HG03095 (cell line): ENCODE results near the gene GATA2.

ENCODE experiments used
- ATAC-seq: cut with Tn5 transposase; IDR thresholded peaks from one replicate; pipeline ENCODE4 v1.9.1; 2021; ENCODE audit warnings: moderate library complexity; ENCODE audit not compliant: unreplicated experiment

The GATA2 gene

DNA sequence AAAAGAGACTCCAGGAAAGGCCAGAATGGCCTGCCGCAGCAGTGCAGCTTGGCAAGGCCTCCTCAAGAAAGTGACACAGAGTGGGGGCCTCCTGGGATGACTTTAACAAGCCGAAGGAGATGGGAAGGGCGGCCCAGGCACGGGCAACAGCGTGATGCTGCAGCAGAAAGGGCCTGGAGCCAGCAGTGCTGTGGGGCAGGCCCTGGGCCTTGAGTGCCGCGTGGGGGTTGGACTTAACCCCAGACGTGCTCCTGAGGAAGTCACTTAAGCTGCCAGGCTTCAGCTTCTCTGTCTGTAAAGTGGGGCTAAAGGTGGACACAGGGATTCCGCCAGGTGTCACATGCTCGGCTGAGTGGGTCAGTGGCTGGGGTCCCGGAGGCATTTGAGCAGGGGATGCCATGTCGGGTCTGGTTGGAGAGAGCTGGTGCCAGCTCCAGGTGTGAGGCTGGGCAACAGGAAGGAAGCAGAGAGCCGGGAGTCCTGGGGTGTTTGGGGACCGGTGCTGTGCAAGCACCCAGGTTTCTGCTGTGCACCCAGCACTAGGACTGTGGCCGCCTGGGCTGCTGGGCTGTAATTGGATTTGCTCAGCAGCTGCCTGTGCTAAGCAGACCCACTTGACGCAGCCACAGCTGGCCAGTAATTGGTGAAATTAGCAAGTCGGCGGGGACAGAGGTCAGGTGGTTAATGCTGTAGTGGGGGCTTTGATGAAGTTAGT lies 34.1 kb downstream of the GATA2 start:
- no peak for ATAC-seq

DNA sequence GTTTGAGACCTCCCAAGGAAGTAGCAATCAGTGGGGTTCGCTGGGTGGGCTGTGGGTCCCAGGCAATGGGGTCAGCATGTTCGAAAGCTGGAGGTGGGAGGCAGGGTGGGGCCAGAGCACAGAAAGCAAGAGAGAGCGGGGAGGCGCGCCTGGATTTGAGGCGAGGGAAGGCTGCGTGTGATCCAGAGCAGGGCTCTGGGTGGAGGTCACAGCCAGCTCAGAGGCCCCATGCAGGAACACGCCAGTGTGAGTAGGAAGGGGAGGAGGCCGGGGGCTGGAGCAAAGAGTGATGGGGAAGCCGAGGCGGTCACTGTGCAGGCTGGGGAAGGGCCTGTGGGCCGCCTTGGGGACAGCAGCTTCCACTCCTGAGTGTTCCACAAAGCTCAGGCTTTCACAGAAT lies 35.1 kb downstream of the GATA2 start:
- no peak for ATAC-seq

DNA sequence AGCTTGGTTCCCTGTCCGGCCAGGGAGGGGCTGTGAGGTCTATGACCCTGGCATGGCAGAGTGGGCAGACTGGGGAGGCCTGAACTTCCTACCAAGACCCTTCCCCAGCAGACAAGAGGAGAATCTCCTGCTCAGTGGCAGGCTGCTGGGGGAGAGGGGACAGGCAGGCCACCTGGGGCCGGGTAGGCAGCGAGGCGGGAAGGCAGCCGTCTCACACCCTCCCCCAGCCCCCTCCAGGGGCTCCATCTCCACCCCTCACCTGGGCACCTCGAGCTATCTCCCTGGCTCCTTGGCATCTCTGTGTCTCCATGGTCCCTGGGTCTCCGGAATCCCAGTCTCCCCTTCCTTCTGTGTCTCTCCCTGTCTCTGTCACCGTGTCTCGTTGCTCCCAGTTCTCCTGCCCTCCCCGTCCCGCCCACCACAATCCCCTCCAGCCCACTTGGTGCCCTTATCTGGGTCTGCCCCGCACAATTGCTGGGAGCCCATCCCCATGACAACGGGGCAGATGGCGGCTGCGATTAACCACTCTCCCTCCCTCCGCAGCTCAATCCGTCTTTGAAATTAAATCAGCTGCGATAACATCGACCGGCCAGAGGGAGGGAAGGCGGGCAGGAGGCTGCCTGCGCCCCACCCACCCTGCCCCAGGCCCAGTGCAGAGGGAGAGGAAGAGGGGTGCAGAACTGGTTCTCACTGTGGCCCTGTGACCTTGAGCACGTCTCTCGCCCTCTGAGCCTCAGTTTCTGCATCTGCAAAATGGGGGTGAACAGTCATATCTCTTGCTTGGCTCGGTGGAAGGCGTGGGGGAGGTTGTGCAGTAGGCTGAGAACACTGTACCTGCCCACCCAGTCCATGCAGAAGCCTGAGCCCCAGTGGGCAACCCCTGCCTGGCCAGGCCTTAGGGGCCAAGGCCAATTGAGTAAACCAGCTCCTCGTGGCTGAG lies 36.0 kb downstream of the GATA2 start:
- no peak for ATAC-seq

DNA sequence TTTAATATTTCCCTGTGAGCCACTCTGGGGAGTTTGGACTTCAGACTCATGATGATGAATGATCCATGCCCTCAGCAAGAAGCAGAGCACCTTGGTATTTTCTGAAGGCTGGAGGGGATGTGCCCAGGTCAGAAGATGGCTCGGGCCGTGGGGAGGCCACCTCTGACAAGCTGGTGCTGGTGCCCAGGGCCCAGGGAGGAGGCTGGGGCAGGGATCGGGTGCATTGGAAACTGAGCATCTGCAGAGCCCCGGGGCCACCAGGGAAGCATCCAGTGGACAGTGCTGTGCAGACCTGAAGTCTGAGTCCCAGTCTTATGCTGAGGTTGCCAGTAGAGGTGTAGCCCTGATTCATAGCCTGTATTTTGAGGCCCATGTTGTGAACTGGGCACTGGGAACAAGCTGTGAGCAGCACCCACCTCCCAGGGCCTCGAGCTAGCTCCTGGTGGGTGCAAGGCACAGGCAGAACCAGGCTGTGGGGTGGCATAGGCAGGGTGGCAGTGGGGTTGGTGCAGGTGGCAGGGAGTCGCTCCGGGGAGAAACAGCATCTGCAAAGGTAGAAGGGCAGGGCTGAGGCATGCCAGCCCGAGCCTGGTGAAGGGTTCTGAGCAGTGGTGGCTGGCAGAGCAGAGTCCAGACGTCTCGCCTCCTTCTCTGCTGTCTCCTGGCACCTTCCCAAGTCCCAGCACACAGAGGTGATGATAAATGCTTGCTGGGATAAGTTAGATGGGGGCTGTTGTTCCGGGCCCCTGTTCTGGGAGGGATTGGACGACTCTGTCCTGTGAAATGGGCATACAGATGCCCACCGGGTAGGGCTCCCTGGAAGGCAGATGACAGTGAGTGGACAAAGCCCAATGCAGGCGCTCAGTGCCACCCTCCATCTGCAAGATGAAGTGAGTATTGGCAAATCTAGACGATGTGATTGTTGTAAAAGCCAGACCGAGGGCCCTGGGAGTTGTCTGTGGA lies 36.9 kb downstream of the GATA2 start:
- ATAC-seq: no peak

DNA sequence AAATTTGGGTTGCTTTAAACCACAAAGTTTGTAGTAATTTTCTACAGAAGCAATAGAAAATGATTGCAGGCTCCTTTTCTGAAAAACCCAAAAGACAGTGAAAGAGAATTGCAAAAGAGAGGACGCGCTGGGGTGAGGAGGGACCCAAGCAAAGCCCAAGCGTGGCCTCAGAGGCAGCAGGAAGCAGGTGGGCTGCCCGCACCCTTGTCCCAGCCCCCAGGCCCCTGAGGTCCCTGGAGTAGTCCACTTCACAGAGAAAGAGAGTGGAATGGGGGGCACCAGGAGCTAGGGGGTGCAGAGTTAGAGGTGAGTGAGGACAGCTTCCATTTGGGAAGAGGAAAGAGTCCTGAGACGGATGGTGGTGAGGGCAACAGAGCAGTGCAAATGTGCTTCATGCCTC lies 37.9 kb downstream of the GATA2 start:
- no peak for ATAC-seq

DNA sequence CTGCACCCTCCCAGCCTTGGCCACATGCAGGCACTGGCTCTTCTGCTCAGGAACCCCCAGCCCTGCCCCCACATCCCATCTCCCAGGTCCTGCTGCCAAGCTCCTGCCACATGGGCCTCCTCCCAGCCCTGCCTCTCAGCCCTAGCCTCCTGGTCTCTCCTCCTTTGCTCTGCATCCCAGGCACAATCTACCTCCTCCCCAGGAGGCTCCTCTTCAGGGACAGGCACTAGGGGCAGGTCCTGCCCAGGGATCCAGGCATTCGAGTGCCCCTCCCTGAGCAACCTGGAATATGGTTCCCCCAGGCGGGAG lies 38.7 kb downstream of the GATA2 start:
- ATAC-seq: no peak

DNA sequence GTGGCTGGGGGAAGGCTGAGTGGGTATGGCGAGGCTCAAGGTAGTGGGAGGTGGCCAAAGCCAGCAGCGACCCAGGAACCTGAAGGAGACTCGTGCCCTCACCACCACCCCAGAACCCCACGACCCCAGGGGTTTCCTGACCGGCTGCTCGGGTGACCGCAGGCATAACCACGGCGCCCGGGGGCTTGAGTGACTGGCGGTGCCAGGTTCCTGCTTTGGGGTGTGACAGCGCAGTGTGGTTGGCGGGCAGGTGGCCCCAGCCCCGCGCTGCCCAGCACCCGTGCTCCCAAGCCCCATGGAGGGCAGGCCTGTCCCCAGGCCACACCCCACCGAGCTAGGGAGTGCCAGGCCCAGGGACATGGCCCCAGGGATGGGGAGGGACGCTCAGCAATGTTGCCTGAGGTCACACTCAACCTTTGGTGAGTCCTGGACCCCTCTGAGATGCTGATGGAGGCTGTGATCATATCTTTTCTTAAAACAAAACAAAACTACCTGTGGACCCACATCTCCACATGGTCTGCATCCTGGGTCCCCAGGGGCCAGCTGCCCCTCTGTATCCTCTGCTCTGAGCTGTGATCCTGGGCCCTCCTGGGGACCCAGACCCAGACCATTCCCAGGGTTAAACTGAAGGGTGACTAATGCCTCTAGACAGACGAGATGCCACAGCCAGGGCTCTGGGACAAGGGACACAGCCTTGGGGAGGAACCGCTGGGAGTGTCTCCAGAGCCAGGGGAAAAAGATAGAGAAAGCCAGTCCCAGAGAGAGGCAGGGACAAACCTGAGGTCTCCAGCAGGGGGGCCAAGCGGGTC lies 39.3 kb downstream of the GATA2 start:
- no peak for ATAC-seq

DNA sequence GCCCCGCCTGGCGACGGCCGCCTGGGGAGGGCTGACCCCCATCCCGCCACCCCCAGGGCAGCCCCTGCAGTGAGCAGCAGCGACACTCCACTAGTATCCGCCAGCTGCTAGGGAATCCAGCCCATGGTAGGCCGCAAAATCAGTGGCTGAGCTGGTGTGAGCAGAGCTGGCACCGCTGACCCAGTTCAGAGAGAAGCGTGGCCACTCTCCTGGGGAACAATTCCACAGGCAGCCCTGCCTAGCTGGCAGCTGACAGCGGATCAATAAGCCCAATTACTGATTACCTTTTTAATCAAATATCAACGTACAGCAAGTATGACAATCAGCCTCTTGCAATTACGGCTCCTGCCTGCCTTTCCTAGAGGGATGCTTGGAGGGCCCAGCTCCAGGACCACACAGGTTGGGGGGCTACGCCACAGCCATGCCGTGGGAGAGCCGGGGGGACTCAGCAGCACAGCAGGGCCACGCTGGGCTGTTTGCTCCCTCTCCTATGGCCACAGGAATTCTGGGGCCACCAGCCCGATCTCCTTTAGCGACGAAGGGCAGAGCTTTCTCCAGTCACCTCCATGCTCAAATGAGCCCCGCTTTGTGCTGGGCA lies 40.2 kb downstream of the GATA2 start:
- ATAC-seq: no peak

DNA sequence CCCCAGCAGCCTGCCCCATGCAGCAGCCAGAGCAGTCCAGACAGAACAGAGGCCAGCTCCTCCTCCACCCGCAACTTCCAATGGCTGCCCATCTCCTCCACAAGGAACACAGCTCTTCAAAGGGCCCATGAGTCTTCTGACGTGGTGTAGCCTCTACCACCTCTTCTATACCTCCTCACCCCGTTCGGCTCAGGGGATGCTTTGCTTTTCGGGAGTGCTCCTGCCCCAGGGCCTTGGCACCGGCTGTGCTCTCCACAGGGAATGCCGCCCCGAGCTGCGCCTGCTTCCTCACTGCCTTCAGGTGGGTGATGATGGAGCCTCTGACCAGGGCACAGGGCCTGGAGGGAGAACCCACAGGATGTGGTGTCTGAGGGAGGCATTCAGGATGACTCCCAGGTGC lies 40.9 kb downstream of the GATA2 start:
- no peak for ATAC-seq

DNA sequence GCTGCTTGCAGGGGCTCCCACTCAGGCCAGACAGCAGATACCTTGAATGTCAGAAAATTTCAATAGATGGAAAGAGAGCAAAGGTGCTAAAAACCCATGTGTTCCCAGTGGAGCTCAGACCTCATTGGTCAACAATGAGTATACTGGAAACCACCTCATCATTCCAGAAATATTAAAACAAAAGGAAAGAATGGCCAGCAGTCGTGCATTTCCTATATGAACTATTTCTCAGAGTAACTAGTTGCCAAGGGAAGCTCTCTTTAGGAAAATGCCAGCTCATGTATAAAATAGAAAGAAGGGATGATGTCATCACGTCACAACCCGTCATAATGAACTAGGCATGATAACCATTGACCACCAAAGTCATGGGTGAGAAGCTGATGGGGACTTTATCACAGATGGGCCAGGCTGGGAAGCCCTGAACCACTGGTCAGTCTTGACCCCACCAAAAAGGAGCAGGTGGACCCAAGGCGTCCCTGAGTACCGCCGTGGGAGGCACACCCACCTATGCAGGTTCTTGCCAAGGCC lies 43.8 kb downstream of the GATA2 start:
- no peak for ATAC-seq

DNA sequence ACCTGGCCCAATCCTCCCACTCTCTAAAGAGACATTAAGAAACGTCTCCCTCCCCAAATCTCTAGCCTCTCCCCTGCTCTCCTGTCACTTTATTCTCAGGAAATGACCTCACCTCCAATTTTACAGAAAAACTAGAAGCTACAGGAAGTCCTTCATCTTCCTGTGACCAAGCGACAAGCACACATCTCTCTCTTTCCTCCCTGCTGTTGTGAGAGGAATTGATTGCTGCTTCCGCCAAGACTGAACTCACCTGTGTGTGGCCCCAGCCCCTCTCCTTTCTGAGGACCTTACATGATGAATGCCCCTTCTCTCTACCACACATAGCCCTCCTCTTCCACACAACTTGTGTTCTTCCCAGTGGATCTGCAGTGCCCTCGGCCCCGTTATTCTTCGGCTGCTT lies 44.5 kb downstream of the GATA2 start:
- no peak for ATAC-seq

DNA sequence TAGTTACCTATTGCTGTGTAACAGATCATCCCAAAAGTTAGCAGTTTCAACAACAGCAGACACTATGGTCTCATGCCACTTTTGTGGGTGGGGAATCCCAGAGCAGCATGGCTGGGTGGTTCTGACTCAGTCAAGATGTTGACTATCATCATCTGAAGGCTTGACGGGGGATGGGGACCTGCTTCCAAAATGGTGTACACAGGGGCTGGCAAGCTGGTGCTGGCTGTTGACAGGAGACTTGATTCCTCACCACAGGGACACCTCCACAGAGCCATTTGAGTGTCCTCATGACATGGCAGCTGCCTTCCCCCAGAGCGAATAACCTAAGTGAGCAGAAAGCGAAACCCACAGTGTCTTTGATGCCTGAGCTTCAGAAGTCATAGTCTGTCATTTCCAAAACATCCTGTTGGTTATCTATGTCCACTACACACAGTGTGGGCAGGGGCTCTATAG lies 45.4 kb downstream of the GATA2 start:
- ATAC-seq: no peak

DNA sequence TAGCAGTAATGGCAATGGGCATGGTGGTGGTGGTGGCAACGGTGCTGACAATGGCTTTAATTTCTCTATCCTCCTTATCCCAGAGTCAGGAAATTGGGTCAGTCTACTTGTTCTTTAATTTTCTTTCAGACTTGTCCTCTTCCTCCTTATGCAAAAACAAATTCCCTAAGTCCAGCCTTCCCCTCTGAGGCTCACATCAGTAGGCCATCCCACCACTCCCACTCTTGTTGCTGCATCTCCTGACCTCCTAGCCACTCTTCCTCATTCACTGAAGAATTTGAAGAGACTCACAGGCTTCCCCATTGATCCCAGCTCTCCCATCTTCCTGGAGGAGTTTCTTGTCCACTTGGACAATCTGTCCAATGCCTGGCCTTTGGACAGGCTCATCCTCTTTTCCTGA lies 46.2 kb downstream of the GATA2 start:
- ATAC-seq: no peak

DNA sequence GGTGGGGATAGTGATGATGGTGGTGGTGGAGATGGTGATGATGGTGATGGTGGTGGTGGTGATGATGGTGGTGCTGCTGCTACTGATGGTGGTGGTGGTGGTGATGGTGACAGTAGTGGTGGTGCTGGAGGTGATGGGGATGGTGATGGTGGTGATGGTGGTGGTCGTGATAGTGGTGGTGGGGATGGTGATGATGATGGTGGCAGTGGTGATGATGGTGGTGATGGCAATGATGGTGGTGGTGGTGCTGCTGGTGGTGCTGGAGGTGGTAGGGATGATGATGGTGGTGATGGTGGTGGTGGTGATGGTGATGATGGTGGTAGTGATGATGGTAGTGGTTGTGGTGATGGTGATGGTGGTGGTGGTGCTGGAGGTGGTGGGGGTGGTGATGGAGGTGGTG lies 47.6 kb downstream of the GATA2 start:
- no peak for ATAC-seq

DNA sequence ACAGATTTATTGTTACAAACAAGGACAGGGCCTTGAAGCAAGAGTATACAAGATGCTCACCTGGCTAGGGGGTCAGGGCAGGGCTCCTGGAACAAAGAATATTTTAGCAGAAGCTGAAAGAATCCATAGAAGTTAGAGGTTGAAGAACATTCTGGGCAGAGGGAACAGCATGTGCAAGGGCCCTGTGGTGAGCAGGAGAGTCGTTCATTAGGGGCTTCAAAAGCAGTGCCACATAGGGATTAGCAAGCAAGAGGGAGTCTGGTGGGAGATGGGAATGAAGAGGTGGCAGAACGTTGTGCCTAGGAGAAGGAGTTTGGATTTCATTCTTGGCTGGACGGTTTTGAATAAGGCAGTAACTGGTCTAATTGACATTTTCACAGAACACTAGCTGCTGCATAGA lies 49.2 kb downstream of the GATA2 start:
- no peak for ATAC-seq

DNA sequence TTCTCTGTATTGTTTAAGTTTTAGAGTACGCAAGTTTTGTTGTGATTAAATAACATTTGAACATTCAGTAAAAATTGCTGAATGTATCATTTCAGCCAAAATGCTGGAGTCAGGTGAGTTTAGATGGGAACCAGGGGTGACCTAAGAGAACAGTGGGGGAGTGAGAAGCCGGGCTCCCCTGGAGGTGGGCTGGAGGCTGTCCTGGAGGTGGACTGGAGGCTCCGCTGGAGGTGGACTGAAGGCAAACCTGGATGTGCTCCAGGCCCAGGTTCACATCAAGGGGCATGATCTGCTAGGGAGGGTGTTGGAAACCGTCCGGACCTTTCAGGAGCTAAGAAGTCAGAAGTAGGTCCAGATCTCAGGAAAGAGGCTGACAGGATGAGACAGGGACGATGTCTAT lies 50.1 kb downstream of the GATA2 start:
- ATAC-seq: no peak

DNA sequence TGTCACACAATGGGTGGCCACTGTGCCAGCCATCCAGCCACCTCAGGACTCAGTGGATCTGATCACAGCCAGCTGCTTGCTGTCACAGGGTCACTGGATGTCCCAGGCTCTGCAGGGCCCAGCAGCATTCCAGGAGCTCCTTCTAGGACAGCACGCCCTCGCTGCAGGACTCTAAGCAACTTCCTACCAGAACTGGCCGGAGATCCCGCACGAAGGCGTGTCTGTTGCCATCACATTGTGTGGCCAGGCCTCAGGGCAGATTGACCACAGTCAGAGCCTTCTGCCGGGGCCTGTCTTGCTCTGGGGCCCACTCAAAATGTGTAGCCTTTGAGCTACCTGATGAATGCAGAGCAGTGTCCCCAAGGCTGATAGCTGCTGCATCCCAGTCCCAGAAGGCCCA lies 50.9 kb downstream of the GATA2 start:
- no peak for ATAC-seq

DNA sequence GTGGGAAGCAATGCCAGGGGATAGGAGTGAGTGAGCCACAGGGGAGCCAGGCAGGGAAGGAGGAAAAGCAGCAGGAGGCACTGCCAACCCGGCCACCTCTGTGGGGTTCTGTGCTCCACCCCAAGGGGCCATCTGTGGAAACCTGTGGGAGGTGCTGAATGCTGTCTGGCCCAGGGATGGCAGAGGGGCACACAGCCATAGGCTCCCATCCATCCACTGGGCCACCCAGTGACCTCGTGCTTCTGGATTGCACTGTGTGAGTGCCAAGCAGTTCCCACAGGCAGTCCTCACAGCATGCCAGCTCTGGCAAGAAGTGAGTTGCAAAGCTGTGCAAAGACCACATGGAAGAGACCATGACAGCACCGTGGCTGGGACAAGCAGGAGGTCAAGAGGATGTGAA lies 53.8 kb downstream of the GATA2 start:
- no peak for ATAC-seq

DNA sequence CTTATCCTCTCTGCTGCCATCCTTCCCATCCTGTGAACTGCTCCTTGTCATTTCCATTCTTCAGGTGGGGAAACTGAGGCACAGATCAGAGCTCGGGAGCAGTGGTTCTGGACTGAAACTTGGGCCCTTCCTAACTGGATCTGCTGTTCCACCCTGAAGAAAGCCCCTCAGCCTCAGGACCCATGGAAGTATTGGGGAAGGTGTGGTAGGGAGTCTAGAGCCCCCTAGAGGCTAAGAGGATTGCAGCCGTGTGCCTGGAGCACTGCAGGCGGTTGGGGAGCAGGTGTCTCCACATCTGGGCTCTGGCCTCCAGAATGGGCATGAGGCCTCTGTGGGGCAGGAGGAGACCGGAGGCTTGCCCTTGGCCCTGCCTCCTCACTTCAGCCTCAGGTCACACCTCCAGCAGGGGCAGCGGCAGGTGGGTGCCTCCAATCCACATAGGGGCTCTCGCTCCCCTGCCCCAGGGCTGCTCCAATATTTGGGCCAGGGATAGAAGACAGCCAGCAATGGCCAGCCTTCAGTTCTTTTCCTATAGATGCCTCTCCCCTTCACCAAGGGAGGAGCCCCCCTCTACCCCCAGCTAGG lies 54.4 kb downstream of the GATA2 start:
- no peak for ATAC-seq
